Fibroblast of lung (primary cell): Measurements from ENCODE around the gene TXLNA.

Source experiments
- CTCF ChIP-seq, 2 donors: IDR thresholded peaks in 1 of 2; conservative IDR thresholded peaks in 1 of 2; 1 replicate in 1 of 2; 2 replicates in 1 of 2; pipeline ENCODE4 v1.5.1; 2011 to 2012; ENCODE audit warnings: low read length in 2 of 2, control low read depth in 1 of 2, inconsistent platforms in 1 of 2, low read depth in 1 of 2, mild to moderate bottlenecking in 1 of 2
- EZH2 ChIP-seq: IDR thresholded peaks from 2 replicates; pipeline ENCODE4 v1.5.1; 2012; ENCODE audit warnings: low read length, control low read depth, mild to moderate bottlenecking; ENCODE audit errors: missing control alignments

- TF ChIP-seq EZH2 (no peak), CTCF (conservative IDR thresholded peaks at IDR 0.05 in 1 of 2, IDR thresholded peaks at IDR 0.05 in 1 of 2; ENCODE audit: low read depth in 1 of 2, low read length in 2 of 2) (no peak)
These were observed at the start of gene TXLNA for GRCh38 chr1:32179443-32180185.
